Measurements from ENCODE around the gene SP100.

Gene SP100

DNA sequence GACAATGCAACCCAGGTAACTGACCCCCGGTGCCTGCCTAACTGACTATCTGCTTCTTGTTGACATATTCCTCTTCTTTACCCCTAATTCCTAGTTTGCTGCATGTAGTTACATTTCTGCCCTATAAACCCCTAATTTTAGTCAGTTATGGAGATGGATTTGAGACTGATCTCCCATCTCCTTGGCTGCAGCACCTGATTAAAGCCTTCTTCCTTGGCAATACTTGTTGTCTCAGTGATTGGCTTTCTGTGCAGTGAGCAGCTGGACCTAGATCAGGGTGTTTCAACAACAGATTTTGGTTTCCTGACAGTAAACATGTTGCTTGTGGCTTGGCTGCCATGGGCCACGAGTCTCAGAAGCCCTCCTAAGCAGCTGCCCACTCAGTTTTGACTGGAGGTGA is 105.4 kb downstream of the SP100 start:
- DNase-seq (ENCODE audit: low read depth, low spot score): no peak
- H3K27ac ChIP-seq: peak overlapping the region; percentile 75

DNA sequence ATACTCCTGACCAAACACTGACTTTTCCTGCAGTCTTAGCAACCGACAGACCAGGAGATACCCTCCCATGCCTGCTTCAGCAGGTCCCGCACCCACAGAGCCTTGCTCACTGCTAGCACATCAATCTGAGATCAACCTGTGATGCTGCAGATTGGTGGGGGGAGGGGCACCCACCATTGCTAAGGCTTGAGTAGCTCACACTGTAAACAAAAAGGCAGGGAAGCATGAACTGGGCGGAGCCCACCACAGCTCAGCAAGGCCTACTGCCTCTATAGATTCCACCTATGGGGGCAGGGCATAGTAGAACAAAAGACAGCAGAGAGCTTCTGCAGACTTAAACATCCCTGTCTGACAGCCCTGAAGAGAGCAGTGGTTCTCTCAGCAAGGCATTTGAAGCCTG is 109.7 kb downstream of the SP100 start:
- no peak for DNase-seq (ENCODE audit: low read depth, low spot score)
- no peak overlapping the region for H3K27ac ChIP-seq

DNA sequence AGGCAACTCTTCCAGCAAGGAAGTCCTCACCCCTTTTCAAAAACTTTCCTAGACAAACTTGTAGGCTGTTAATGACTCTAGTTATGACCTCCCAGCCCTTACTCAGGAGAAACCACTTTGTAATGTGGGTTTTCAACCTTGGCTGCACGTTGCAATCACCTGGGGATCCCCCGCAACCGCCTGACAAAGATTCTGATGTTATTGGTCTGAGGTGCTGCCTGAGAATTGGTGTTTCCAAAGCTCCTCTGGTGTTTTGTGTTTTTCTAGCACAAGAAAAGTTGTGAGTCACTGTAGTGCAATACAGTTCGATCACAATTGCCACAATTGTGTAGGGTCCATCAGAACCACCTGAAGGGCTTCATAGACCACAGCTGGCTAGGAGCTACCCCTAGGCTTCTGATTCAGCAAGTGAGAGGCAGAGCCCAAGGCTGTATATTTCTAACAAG is 121.6 kb downstream of the SP100 start:
- no peak overlapping the region for H3K27ac ChIP-seq
- no peak for DNase-seq (ENCODE audit: low read depth, low spot score)

DNA sequence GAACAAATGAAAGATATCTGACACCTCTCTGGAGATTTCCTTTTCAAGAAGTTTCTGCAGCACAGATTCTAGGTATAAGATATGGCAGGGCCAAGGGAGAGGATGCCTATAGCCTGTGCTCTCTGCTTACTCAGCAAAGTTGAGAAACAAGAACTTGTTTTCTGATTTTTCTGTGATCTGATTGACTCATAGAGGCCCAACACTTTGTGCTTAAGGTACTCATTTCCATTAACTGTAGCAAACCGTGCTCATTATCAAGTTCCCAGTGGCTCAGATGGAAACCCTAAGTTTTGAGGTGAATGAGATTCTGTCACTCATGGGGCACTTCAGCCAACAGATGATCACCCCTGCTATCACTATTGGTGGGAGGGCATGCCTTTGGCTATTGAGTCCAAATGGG is 124.3 kb downstream of the SP100 start:
- DNase-seq (ENCODE audit: low read depth, low spot score): no peak
- no peak overlapping the region for H3K27ac ChIP-seq

DNA sequence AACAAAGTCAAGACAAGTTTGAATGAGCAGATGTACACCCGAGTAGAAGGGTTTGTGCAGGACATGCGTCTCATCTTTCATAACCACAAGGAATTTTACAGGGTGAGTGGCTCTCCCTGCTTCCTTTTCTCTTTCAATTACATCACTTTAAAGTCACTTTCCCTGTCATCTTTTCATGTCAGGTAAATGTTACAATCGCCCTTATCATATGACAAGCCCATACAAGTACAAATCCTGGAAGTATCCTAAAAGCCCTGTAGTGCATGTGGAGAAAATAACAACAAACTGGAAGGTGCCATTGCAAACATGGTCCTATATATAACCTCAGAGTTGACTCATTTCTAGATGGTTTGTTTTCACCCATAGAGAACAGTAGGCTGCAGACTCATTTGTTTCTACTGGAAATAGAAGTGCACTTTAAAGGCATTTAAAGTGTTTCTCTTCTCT is 126.0 kb downstream of the SP100 start:
- peak; percentile 10 for DNase-seq (ENCODE audit: low read depth, low spot score)
- H3K27ac ChIP-seq: no peak overlapping the region

DNA sequence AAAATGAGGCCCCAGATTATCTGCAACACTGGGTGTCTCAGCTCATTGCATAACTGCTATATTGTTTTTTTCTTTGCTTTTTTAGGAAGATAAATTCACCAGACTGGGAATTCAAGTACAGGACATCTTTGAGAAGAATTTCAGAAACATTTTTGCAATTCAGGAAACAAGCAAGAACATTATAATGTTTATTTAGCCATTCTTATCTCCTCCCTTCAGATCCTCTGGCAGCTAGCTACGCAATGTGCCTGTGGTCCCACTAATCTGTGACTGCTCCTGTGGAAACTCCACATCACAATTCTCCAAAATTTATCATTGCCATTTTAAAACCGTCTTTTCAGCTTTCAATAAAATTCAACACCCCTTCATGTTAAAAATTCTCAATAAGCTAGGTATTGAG is 126.8 kb downstream of the SP100 start:
- DNase-seq (ENCODE audit: low read depth, low spot score): no peak
- no peak overlapping the region for H3K27ac ChIP-seq

DNA sequence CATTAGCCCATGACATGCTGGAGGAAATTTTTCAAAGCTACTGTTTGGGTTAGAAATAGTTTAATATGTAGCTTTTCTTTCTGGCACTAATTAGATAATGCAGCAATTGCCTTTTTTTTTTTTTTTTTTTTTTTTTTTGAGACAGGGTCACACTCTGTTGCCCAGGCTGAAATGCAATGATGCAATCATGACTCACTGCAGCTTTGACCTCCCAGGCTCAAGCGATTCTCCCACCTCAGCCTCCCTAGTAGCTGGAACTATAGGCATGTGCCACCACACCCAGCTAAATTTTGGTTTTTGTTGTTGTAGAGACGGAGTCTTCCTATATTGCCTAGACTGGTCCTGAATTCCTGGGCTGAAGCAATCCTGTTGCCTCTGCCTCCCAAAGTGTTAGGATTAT is 136.2 kb downstream of the SP100 start:
- no peak overlapping the region for H3K27ac ChIP-seq
- no peak for DNase-seq (ENCODE audit: low read depth, low spot score)

DNA sequence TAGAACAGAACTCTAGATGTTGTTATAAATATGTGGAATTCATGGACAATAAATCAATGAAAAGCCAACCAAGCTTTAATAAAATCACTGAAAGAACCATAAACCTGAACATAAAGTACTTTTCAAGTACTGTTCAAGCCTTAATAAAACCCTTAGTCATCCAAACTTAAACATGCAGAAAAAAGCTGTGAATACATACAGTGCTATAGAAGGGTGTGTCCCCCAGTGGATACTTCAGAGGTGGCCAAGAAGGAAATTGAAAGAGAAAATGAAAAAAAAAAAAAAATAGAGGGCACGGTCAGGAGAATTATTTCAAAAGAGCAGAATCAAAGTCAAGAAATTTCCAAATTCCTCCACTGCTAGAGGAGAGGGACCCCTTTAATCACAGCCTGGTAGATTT is 141.1 kb downstream of the SP100 start:
- DNase-seq (ENCODE audit: low read depth, low spot score): no peak
- H3K27ac ChIP-seq: no peak overlapping the region

DNA sequence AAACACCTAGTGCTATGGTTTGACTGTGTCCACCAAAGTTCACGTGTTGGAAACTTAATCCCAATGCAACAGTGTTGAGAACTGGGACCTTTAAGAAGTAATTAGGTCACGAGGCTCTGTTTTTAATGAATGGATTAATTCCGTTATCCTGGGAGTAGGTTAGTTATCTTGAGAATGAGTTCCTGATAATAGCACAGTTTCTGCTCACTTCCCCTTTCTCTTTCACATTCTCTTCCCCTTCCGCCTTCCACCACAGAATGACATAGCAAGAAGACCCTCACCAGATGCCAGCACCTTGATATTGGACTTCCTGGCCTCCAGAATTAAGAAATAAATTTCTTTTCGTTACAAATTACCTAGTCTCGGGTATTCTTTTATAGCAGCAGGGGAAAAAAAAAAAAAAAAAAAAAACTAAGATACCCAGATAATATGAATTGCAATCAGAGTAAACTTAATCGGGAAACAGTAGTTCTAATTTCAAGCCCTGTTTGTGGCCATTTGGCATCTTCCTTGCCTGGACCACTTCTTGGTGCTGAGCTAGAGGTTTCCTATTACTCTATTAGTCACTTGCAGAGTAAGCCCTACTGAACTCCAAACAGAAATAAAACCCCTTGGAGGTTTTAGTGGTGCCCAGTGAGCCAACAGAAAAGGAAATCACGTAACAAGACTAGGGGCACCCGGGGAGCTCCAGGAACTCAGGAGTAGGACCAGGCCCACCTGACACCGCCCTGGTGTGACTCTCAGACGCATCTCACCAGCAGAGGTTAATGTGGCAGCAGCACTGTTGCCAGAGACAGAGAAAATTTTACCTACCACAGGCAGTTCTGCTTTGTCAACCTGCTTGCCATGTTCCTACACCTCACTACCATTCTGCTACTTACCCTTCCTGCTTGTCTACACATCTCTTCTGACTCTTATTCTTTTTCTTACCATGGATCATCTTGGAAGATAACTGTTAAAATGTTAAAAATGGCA is 149.1 kb downstream of the SP100 start:
- no peak for DNase-seq (ENCODE audit: low read depth, low spot score)
- H3K27ac ChIP-seq: no peak overlapping the region

DNA sequence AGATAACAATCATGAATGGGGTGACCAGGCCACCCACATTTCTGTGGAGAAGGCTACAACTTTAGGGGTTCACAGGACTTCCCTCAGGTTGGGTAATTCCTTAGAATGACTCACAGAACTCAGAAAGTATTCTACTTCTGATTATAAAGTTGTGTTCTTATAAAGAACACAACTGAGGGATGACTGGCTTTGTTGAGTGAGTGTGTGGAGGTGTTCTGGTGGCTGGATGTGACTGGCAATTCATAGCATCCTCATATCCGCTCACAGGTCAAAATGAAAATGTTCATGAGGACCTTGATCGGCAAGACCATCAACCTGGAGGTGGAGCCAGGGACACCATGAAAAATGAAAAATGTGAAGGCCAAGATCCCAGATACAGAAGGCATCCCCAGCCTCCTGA is 153.3 kb downstream of the SP100 start:
- DNase-seq (ENCODE audit: low read depth, low spot score): no peak
- H3K27ac ChIP-seq: no peak overlapping the region

DNA sequence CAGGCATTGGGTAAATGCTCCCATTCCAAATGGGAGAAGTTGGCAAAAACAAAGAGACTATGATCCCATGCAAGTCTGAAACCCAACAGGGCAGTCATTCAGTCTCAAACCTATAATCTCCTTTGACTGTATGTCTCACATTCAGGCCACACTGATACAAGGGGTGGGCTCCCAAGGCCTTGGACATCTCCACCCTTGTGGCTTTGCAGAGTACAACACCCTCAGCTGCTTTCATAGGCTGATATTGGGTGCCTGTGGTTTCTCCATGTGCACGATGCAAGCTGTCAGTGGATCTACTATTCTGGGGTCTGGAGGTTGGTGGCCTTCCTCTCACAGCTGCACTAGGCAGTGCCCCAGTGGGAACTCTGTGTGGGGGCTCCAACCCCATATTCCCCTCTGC is 155.0 kb downstream of the SP100 start:
- no peak for DNase-seq (ENCODE audit: low read depth, low spot score)
- H3K27ac ChIP-seq: no peak overlapping the region

DNA sequence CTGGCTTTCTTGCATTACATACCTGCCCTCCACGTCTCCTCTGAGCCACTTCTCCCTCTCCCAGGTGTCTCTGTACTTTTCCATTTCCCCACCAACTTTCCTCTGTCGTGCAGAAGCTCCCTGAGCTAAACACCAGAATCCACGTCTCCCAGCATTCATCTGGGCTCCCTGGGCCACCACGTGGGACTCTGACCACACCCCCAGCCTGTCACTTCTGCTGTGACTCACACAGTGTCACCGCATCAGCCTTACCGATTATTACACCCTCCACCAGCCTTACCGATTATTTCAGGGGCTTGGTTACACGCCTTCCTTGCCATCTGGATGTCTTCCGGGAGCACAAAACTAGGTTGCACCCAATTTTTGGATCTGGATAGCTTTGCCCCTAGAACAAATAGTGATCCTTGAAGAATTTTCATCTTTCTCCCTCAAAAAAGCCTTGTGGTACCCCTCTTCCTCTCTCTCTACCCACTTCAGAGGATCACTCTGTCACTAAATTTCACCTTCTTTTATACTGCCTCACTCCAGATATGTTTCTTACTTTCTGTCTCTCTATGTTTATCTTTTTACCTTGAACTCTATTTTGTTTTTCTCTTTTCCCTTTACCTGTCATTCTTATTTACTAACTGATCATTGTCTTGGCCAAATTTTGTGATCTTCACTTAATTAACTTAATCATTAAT is 159.8 kb downstream of the SP100 start:
- DNase-seq (ENCODE audit: low read depth, low spot score): no peak

DNA sequence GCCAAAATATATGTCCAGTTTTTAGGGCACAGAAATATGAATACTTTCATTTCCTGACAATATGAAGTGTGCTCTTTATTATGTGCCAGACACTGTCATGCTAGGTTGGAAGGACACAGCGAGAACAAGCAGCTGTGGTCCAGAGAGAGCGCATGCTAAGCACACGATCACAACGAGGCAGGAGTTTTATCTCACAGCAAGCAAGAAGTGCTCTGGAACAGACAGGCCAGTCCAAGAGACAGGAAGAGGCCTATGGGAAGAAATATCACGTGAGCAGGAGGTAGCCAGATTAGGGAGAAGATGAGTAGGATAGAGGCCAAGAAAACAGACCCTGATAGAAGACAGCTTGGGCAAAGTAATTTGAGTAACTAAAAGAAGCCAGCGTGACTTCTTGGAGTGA is 161.1 kb downstream of the SP100 start:
- H3K27ac ChIP-seq: no peak overlapping the region
- no peak for DNase-seq (ENCODE audit: low read depth, low spot score)

More for the DNA sequence above, 159.8 kb downstream of the SP100 start:
- H3K27ac ChIP-seq: no peak overlapping the region

DNA sequence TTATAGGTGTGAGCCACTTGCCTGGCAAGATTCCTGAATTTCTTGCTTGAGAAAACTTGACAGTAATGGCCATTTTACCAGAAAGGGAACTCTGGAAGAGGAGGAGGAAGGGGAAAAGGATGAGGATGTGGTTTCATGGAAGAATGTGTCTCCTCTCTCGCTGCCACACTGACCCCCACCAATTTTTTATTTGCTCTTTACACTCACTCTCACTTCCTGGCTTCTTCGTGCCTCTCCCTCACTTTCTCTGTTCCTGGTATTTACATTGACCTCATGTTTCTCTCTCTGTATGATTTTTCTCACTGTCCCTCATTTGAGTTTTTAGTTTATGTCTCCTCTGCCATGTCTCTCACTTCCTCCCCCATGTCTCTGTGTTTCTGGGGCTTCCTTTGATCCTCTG is 162.1 kb downstream of the SP100 start:
- H3K27ac ChIP-seq: no peak overlapping the region

DNA sequence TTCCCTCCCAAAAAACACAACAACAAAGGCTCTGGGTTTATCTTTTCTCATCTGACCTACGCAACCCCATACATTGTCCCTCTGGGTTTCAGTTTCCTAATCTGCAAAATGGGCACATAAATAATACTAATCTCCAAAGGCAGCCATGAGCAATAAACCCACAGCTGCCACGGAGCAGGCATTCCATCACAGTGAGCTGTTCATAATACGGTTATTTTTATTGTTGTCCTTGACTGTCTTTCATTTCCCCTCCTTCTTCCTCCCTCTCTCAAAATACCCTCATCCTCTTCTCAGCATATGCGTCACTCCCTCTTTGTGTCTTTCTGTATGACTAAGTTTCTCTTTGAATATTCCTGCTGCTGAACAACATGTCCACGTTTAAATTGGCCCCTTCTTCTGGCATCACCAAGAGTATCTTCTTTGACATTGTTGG is 166.9 kb downstream of the SP100 start:
- no peak overlapping the region for H3K27ac ChIP-seq
- no peak for DNase-seq (ENCODE audit: low read depth, low spot score)

More for the DNA sequence above, 162.1 kb downstream of the SP100 start:
- no peak for DNase-seq (ENCODE audit: low read depth, low spot score)

DNA sequence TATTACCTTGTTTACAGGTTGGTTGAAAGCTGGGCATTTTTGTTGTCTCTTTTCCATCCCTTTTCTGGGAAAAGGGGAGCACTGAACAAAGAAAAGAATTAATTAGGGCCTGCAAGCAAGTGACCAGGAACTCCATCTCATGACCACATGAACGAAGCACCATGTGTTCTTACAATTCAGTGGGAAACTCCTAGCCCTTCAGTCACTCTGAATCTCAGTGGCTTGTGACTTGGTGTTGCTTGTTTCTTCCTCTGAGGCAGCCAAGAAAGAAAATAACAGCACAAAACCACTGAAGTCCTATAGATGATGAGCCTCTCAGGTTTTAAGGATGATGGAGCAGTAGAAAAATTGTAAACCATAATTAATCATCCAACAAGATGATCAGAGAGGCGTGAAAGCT is 167.6 kb downstream of the SP100 start:
- no peak for DNase-seq (ENCODE audit: low read depth, low spot score)
- no peak overlapping the region for H3K27ac ChIP-seq

DNA sequence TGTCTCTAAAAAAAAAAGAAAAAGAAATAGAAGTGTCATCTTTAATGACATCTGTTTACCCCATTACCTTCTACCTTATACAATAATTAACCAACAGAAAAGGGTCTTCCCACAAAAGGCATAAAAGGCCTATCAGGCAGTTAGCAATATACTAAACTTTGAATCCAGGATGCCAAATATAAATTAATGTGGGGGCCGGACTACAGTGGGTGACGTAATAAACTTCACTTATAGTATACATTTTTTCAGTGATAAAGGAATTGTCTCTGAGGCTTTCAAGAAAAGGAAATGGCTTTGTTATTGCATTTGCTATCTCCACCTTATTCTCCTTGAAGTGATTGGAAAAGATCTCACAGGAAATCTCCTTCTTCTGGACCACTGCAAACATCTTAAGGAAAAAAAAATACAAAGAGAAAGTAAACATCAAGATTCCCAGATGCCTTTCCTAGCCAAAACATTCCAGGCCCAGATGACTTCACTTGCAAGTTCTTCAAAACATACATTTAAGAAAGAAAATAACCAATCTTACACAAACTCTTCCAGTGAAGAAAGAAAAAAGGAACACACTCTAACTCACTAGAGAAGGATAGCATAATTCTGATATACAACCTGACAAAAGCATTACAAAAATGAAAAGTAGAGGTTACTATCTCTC is 170.5 kb downstream of the SP100 start:
- no peak overlapping the region for H3K27ac ChIP-seq
- DNase-seq (ENCODE audit: low read depth, low spot score): no peak

DNA sequence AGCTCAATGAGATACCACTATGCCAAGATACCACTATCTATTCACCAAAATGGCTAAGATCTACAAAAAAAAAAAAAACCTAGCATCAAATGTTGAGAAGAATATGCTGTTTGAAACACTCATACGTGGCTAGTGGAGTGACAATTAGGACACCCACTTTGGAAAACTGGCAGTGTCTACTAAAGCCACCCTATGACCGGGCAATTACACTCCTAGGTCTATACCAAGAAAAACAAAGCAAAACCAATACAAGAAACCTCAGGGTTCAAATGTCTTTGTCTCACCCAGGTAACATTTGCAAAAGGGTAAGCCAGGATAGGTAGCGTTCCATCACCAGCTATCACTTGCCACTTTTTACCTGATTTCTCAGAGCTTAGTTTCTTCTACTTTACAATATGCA is 173.0 kb downstream of the SP100 start:
- no peak overlapping the region for H3K27ac ChIP-seq
- no peak for DNase-seq (ENCODE audit: low read depth, low spot score)

DNA sequence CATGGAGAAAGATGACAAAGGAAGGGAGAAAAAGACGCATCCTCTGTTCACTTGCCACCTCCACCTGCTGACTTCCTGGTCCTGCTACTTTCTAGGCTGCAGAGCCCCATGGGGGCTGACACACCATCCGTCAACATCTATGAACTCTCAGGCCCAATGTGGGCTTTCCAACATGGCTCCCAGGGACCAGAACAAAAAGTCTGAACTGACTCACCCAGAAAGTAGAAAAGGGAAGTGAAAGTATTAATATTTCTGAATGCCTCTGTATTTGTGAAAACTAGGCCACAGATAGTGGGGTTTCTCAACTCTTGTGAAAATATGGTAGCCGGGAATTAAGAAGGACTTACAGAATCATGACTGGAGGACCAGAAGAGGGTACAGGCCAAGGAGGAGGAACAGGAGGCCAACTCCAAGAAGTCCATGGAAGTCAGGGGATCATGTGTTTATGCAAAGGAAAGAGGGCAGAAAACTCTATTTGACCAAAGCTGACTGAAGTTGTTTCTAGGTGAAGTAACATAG is 173.6 kb downstream of the SP100 start:
- DNase-seq (ENCODE audit: low read depth, low spot score): no peak
- no peak overlapping the region for H3K27ac ChIP-seq

DNA sequence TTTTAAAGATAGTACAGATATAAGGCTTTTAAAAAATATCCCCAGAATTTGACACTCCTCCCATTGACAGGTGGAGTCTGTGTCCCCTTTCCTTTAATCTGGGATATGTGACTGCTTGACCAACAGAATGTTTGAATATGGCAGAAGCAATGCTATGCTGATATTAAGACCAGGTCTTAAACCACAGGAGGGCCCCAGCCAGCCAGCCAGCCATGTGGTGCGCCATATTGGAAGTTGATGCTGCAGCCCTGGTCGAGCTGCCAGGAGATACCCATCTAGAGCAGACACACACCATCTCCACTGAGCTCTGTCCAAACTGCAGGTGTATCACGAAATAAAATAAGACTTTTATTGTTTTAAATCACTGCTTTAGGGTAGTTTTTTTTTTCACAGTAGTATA is 174.3 kb downstream of the SP100 start:
- no peak for DNase-seq (ENCODE audit: low read depth, low spot score)
- no peak overlapping the region for H3K27ac ChIP-seq

DNA sequence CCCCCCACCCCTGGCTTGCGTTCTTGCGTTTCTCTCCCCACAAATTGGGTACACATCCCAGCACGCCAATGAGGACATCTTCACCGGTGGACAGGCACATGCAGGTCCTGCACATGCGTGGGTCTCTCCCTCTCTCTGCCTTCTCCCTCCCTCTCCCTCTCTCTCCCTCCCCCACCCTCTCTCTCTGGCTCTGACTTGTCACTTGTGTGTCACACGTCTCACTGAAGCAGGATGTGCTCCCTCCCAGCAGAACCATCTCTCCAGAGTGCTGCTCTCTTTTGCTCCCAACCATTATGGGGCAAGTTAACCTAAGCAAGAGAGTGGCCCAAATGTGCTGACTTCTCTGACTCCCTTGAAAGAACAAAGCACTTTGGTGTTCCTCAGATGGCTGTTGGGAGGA is 175.8 kb downstream of the SP100 start:
- DNase-seq (ENCODE audit: low read depth, low spot score): no peak
- H3K27ac ChIP-seq: no peak overlapping the region
